Measurements from ENCODE around the gene C1S. TPM values are rescaled to one million over a fixed set of nuclear protein-coding genes. Genes with fewer than 3 reads are reported as not detected.

Gene C1S
- total RNA-seq, 2 donors from 2014 or later, result 105 to 157 TPM

GRCh38 chr12:7101047-7101693 lies 40.7 kb downstream of the C1S start:
- Histone ChIP-seq H3K4me1 (peaks cover 11% of the 10 kb centered on the region), H3K9me3 (no peaks in the 10 kb centered on the region), H3K4me3 (no peak overlapping the region), H3K36me3 (replicated peaks in 1 of 2; ENCODE audit: insufficient read depth in 1 of 2, low read depth in 2 of 2) (peaks cover 4 to 10% of the 10 kb centered on the region in 2 donors), H3K27ac (no peak overlapping the region), H3K27me3 (no peaks in the 10 kb centered on the region)
- DNase-seq (no peak), ATAC-seq (no peak)
- intact Hi-C loops (cut with DNase I), result no loop called here
- TF ChIP-seq CTCF (IDR thresholded peaks at IDR 0.05) (no peak), POLR2A (IDR thresholded peaks at IDR 0.05) (no peak)
- WGBS, 2 donors, result 84 to 85% methylated on average over 4 of the region's 4 CpGs

DNA sequence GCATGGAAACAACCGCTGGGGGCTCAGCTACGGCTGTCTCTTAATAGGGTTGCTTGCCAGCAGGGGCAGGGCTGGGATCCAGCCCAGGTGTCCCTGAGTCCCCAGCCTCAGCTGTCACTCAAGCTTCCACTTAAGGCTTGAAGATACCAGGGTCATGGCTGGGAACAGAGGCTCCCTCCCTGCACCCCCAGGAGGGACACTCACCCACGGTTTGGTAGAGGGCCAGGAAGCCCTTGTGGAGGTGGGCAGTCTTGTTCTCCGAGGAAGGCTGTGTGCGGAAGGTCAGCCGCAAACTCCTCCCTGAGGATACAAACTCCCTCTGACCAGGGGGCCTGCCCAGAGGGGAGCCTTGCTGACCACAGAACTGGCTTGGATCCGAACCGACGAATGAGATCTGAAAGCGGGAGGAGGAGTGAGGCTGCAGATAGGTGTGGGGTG lies 41.2 kb downstream of the C1S start:
- peak in 1 of 4 donors; percentile 27 for DNase-seq
- Histone ChIP-seq H3K4me3 (no peak overlapping the region), H3K36me3 (replicated peaks in 1 of 2; ENCODE audit: insufficient read depth in 1 of 2, low read depth in 2 of 2) (peaks cover 4 to 10% of the 10 kb centered on the region in 2 donors), H3K4me1 (peaks cover 16% of the 10 kb centered on the region), H3K27ac (no peak overlapping the region), H3K9me3 (no peaks in the 10 kb centered on the region), H3K27me3 (no peaks in the 10 kb centered on the region)
- intact Hi-C loops (cut with DNase I), result no loop called here
- TF ChIP-seq POLR2A (IDR thresholded peaks at IDR 0.05) (no peak), CTCF (IDR thresholded peaks at IDR 0.05) (no peak)
- 74 to 76% methylated on average over 10 of the region's 10 CpGs for whole genome bisulfite sequencing, 2 donors
- ATAC-seq, result peak; percentile 31

DNA sequence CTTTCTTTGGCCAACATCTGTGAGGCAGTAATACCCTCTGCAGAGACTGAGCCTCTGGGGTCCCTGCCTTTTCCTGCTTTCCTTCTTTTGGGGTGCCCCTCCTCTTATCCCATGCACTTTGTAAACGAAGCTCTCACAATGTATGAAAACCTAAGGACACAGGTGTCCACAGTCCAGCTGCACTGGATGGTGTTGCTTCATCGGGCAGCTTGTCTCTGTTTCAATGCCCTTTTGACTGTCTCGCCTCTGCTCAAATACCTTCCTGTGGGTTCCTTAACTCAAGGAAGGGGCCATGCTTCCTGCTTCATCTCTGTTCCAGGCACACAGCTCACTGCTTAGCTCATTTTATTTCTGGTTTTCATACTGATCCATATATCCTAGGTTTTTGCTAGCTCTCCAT lies 42.1 kb downstream of the C1S start:
- intact Hi-C loops (cut with DNase I), result no loop called here
- H3K27ac ChIP-seq, result no peak overlapping the region

DNA sequence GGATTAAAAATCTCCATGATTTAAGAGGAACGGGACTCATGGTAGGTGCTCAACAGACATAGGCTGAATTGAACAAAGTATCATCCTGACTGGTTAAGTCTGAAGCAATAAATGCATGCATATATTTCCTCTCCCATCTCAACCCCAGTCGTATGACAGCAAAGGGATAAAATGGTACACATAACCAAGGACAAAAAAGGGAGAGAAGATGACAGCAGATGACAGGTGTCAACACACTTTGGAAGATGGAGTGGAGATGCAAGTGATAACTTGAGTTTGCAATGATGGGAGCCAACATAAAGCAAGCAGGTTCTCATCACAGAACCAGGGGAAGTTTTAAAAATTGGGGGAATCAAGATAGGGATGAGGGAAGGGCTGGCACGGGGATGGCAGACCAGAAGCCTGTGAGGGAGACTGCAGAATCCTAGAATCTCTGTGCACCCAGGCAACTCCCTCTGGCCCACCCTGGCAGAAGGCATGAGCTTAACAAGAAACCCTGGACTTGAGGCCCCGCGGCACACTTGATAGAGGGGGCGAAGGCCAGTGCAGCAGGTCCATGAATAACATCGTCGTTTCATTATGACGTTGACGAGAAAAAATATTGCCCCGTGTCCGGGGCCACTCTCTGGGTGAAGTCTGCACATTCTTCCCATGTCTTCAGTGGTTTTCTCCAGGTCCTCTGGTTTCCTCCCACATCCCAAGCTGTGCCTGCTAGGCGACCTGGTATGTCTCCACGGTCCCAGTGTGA lies 43.5 kb downstream of the C1S start:
- 86 to 89% methylated on average over 14 of the region's 14 CpGs for WGBS, 2 donors
- DNase-seq (no peak), ATAC-seq (no peak)
- Histone ChIP-seq H3K4me3 (no peak overlapping the region), H3K27me3 (no peaks in the 10 kb centered on the region), H3K9me3 (no peaks in the 10 kb centered on the region), H3K27ac (no peak overlapping the region), H3K36me3 (replicated peaks in 1 of 2; ENCODE audit: insufficient read depth in 1 of 2, low read depth in 2 of 2) (peaks cover 4 to 6% of the 10 kb centered on the region in 2 donors), H3K4me1 (peaks cover 30% of the 10 kb centered on the region)
- intact Hi-C loops (cut with DNase I), result no loop called here
- no peak for TF ChIP-seq POLR2A (IDR thresholded peaks at IDR 0.05)
- TF ChIP-seq CTCF (IDR thresholded peaks at IDR 0.05), result no peak

More for the DNA sequence above, 42.1 kb downstream of the C1S start:
- 79 to 81% methylated on average over 3 of the region's 3 CpGs for WGBS, 2 donors
- H3K27me3 ChIP-seq, result no peaks in the 10 kb centered on the region
- DNase-seq (no peak), ATAC-seq (no peak)
- H3K4me3 ChIP-seq, result no peak overlapping the region
- no peaks in the 10 kb centered on the region for H3K9me3 ChIP-seq
- peaks cover 23% of the 10 kb centered on the region for H3K4me1 ChIP-seq
- no peak for TF ChIP-seq POLR2A (IDR thresholded peaks at IDR 0.05)
- TF ChIP-seq CTCF (IDR thresholded peaks at IDR 0.05), result no peak
- H3K36me3 ChIP-seq (replicated peaks in 1 of 2; ENCODE audit: insufficient read depth in 1 of 2, low read depth in 2 of 2), result peaks cover 4 to 9% of the 10 kb centered on the region in 2 donors

Measured in body of pancreas (tissue), 4 donors.